MM.1S (cell line): ENCODE data around the gene TMED7.

Experiments used
- EZH2 ChIP-seq: fragments of 300-600 bp; sonication (generic); optimal IDR thresholded peaks from 2 replicates; pipeline ENCODE3; 2017; ENCODE audit warnings: low read depth, mild to moderate bottlenecking, antibody characterized with exemption, low read length, mixed read lengths
- TF ChIP-seq, protein P1 (sequence below): fragments of 300-600 bp; sonication (generic); IDR thresholded peaks from 2 replicates; pipeline ENCODE4 v1.5.1; 2016; ENCODE audit warnings: antibody characterized with exemption, low read length, mixed read lengths

- TF ChIP-seq, protein P1, sequence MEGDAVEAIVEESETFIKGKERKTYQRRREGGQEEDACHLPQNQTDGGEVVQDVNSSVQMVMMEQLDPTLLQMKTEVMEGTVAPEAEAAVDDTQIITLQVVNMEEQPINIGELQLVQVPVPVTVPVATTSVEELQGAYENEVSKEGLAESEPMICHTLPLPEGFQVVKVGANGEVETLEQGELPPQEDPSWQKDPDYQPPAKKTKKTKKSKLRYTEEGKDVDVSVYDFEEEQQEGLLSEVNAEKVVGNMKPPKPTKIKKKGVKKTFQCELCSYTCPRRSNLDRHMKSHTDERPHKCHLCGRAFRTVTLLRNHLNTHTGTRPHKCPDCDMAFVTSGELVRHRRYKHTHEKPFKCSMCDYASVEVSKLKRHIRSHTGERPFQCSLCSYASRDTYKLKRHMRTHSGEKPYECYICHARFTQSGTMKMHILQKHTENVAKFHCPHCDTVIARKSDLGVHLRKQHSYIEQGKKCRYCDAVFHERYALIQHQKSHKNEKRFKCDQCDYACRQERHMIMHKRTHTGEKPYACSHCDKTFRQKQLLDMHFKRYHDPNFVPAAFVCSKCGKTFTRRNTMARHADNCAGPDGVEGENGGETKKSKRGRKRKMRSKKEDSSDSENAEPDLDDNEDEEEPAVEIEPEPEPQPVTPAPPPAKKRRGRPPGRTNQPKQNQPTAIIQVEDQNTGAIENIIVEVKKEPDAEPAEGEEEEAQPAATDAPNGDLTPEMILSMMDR, result no peak
- no peak for TF ChIP-seq EZH2
Observed at GRCh38 chr5:115624994-115625393, 842 bp downstream of the TMED7 start.
